Measurements from ENCODE around the gene ACTG1. TPM values are rescaled to one million over a fixed set of nuclear protein-coding genes. Genes with fewer than 3 reads are reported as not detected.

Gene ACTG1
- total and polyA plus RNA-seq, 2 of the 13 experiments (the other 11 are each of a cell fraction or from before 2014, with no cell fraction given) = 973 to 1,138 TPM

DNA sequence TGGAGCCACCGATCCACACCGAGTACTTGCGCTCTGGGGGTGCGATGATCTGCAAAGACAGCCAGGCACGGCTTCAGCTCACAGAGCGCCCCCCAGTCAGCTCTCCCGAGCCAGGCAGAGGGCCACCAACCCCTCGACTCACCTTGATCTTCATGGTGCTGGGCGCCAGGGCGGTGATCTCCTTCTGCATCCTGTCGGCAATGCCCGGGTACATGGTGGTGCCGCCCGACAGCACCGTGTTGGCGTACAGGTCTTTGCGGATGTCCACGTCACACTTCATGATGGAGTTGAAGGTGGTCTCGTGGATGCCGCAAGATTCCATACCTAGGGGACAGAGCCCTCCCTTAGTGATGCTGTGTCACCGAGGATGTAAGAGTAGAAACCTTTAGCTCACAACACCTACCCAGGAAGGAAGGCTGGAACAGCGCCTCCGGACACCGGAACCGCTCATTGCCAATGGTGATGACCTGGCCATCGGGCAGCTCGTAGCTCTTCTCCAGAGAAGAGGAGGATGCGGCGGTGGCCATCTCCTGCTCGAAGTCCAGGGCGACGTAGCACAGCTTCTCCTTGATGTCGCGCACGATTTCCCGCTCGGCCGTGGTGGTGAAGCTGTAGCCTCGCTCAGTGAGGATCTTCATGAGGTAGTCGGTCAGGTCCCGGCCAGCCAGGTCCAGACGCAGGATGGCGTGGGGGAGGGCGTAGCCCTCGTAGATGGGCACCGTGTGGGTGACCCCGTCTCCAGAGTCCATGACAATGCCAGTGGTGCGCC, 1.6 kb downstream of the ACTG1 start (continued):
- TF ChIP-seq, protein P1, sequence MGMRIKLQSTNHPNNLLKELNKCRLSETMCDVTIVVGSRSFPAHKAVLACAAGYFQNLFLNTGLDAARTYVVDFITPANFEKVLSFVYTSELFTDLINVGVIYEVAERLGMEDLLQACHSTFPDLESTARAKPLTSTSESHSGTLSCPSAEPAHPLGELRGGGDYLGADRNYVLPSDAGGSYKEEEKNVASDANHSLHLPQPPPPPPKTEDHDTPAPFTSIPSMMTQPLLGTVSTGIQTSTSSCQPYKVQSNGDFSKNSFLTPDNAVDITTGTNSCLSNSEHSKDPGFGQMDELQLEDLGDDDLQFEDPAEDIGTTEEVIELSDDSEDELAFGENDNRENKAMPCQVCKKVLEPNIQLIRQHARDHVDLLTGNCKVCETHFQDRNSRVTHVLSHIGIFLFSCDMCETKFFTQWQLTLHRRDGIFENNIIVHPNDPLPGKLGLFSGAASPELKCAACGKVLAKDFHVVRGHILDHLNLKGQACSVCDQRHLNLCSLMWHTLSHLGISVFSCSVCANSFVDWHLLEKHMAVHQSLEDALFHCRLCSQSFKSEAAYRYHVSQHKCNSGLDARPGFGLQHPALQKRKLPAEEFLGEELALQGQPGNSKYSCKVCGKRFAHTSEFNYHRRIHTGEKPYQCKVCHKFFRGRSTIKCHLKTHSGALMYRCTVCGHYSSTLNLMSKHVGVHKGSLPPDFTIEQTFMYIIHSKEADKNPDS (CRISPR knock-in tag; IDR thresholded peaks at IDR 0.05) = no peak
- TF ChIP-seq SNAPC2 (CRISPR knock-in tag; IDR thresholded peaks at IDR 0.05) (no peak), ZBTB38 (CRISPR knock-in tag; IDR thresholded peaks at IDR 0.05) (peak; percentile 98), EEA1 (CRISPR knock-in tag; IDR thresholded peaks at IDR 0.05; ENCODE audit: borderline replicate concordance) (no peak), MEIS1 (CRISPR knock-in tag; IDR thresholded peaks at IDR 0.05; ENCODE audit: borderline replicate concordance) (no peak), SATB2 (CRISPR knock-in tag; IDR thresholded peaks at IDR 0.05) (no peak), MEF2D (CRISPR knock-in tag; IDR thresholded peaks at IDR 0.05) (no peak), RFXAP (CRISPR knock-in tag; IDR thresholded peaks at IDR 0.05; ENCODE audit: borderline replicate concordance) (no peak), ETV5 (CRISPR knock-in tag; IDR thresholded peaks at IDR 0.05; ENCODE audit: borderline replicate concordance) (no peak), ZNF782 (CRISPR knock-in tag; IDR thresholded peaks at IDR 0.05; ENCODE audit: borderline replicate concordance) (no peak), ZNF749 (CRISPR knock-in tag; IDR thresholded peaks at IDR 0.05; ENCODE audit: borderline replicate concordance) (peak; percentile 74; the same call in 1 of the 2 replicates), AGO1 (IDR thresholded peaks at IDR 0.05; ENCODE audit: low read depth, low read length, poor library complexity, severe bottlenecking) (no peak), IKZF4 (CRISPR knock-in tag; IDR thresholded peaks at IDR 0.05; ENCODE audit: borderline replicate concordance, low read depth, not compliant biosample characterization) (no peak), ZIK1 (CRISPR knock-in tag; IDR thresholded peaks at IDR 0.05; ENCODE audit: borderline replicate concordance, low read depth) (no peak), AGO2 (optimal IDR thresholded peaks at IDR 0.05; ENCODE audit: low read depth, low read length) (peak; percentile 73), CHD4 (IDR thresholded peaks at IDR 0.05; ENCODE audit: borderline replicate concordance, low read length) (no peak), NR3C1 (CRISPR knock-in tag; IDR thresholded peaks at IDR 0.05) (no peak), RBAK (CRISPR knock-in tag; IDR thresholded peaks at IDR 0.05) (no peak), ZNF430 (CRISPR knock-in tag; IDR thresholded peaks at IDR 0.05) (no peak), POLR2G (IDR thresholded peaks at IDR 0.05; ENCODE audit: low read depth, low read length) (peak; percentile 11; the same call in 1 of the 2 replicates)
- TF ChIP-seq, protein P2, sequence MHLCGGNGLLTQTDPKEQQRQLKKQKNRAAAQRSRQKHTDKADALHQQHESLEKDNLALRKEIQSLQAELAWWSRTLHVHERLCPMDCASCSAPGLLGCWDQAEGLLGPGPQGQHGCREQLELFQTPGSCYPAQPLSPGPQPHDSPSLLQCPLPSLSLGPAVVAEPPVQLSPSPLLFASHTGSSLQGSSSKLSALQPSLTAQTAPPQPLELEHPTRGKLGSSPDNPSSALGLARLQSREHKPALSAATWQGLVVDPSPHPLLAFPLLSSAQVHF (CRISPR knock-in tag; IDR thresholded peaks at IDR 0.05) = no peak
- TF ChIP-seq, protein P3, sequence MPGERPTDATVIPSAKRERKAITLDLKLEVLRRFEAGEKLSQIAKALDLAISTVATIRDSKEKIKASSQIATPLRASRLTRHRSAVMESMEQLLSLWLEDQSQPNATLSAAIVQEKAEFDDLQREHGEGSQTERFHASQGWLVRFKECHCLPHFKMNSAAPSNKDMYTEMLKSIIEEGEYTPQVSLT (CRISPR knock-in tag; IDR thresholded peaks at IDR 0.05; ENCODE audit: borderline replicate concordance, low read depth) = no peak
- TF ChIP-seq, protein P4, sequence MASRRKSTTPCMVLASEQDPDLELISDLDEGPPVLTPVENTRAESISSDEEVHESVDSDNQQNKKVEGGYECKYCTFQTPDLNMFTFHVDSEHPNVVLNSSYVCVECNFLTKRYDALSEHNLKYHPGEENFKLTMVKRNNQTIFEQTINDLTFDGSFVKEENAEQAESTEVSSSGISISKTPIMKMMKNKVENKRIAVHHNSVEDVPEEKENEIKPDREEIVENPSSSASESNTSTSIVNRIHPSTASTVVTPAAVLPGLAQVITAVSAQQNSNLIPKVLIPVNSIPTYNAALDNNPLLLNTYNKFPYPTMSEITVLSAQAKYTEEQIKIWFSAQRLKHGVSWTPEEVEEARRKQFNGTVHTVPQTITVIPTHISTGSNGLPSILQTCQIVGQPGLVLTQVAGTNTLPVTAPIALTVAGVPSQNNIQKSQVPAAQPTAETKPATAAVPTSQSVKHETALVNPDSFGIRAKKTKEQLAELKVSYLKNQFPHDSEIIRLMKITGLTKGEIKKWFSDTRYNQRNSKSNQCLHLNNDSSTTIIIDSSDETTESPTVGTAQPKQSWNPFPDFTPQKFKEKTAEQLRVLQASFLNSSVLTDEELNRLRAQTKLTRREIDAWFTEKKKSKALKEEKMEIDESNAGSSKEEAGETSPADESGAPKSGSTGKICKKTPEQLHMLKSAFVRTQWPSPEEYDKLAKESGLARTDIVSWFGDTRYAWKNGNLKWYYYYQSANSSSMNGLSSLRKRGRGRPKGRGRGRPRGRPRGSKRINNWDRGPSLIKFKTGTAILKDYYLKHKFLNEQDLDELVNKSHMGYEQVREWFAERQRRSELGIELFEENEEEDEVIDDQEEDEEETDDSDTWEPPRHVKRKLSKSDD (CRISPR knock-in tag; IDR thresholded peaks at IDR 0.05; ENCODE audit: low read depth) = 0 out of 2 replicates have a peak, but pooled peaks have one; percentile 52
